Type B pancreatic cell (in vitro differentiated cells): ENCODE measurements around the gene RAPGEF4. TPM values are rescaled to one million over a fixed set of nuclear protein-coding genes. Genes with fewer than 3 reads are reported as not detected.
"Not testable (repeated sequence)": the region's sequence is repeated elsewhere in the genome, so short reads cannot be mapped to it uniquely, and the experiment has no call there.

Source experiments
- DNase-seq: peaks from one replicate; pipeline ENCODE4 v3.0.0; 2021; ENCODE audit warnings: mixed read lengths; ENCODE audit not compliant: unreplicated experiment; ENCODE audit errors: extremely low spot score
- H3K27ac Mint-ChIP-seq: 2 replicates; pipeline ENCODE4 v1.8.0; 2021; ENCODE audit warnings: mild to moderate bottlenecking, mixed read lengths
- H3K27me3 Mint-ChIP-seq: 2 replicates; pipeline ENCODE4 v1.8.0; 2021; ENCODE audit warnings: mixed read lengths
- H3K36me3 Mint-ChIP-seq: 2 replicates; pipeline ENCODE4 v1.8.0; 2021; ENCODE audit warnings: mixed read lengths
- H3K4me1 Mint-ChIP-seq: one replicate; pipeline ENCODE4 v1.8.0; 2021; ENCODE audit warnings: mixed read lengths; ENCODE audit not compliant: unreplicated experiment
- H3K4me3 Mint-ChIP-seq: 2 replicates; pipeline ENCODE4 v1.8.0; 2021; ENCODE audit warnings: mild to moderate bottlenecking, mixed read lengths
- H3K9me3 Mint-ChIP-seq: 2 replicates; pipeline ENCODE4 v1.8.0; 2021; ENCODE audit warnings: mixed read lengths
- total RNA-seq: library from RNA; stranded (reverse); gene quantifications from 2 replicates; pipeline ENCODE4 v1.2.1, GENCODE V29; 2021; ENCODE audit warnings: low replicate concordance
- TF ChIP-seq, protein P1 (sequence below): fragments of 200-600 bp; sonication (generic); conservative IDR thresholded peaks from 2 replicates; pipeline ENCODE4 v1.5.0; 2021; ENCODE audit warnings: antibody characterized with exemption, mild to moderate bottlenecking

RAPGEF4 gene
- total RNA-seq, 1 donor from 2014 or later, result 4.3 TPM

DNA sequence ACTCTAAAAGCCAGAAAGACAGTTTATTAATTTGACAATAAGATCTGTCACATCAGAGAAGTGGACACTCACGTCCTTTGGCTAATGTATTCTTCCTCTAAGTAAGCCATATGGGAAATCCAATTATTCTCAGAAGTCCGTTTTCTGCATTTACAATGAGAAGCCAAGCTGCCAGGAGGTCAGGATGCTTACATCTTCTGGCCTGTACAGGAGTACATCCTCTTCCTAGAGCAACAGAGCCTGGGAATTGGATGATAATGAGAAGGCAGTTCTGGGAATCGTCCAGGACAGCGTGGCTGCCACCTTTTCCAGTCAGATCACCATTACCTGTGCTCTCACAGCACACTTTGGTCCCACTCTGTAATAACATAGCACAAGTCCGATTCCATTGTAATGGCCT, 5.2 kb downstream of the RAPGEF4 start:
- Mint-ChIP-seq H3K4me3 (no peak overlapping the region), H3K27me3 (peaks cover 27% of the 10 kb centered on the region), H3K9me3 (no peaks in the 10 kb centered on the region), H3K4me1 (peaks cover 4% of the 10 kb centered on the region), H3K27ac (no peak overlapping the region), H3K36me3 (no peaks in the 10 kb centered on the region)
- TF ChIP-seq, protein P1, sequence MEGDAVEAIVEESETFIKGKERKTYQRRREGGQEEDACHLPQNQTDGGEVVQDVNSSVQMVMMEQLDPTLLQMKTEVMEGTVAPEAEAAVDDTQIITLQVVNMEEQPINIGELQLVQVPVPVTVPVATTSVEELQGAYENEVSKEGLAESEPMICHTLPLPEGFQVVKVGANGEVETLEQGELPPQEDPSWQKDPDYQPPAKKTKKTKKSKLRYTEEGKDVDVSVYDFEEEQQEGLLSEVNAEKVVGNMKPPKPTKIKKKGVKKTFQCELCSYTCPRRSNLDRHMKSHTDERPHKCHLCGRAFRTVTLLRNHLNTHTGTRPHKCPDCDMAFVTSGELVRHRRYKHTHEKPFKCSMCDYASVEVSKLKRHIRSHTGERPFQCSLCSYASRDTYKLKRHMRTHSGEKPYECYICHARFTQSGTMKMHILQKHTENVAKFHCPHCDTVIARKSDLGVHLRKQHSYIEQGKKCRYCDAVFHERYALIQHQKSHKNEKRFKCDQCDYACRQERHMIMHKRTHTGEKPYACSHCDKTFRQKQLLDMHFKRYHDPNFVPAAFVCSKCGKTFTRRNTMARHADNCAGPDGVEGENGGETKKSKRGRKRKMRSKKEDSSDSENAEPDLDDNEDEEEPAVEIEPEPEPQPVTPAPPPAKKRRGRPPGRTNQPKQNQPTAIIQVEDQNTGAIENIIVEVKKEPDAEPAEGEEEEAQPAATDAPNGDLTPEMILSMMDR, result no peak
- DNase-seq, result no peak

DNA sequence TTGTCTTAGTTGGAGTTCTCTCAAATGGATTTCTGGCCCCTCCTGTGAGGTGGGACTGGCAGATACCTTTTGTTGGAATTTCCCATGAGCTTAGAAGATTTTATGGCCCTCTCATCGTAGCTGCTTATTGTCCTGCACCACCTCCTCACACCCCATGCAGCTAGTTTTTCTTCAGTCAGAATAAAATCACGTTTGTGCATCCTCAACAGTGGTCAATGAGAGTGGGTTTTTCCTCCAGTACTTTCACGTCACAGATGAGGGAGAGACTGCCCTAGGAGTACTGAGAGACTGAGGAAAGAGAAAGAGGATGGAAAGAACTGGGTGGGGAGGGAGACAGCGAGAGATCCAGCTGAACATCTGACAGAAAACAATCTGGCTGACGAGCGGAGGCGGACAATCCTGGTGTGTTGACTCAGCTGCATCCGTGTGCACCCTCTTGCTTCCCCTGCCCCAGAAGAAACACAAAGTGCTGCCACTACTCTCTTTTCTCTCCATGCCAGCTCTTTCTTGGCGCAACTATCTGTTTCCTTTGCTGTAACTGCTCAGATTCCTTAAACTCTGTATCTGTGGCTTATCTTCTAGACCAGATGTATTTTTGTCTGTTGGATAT, 7.4 kb downstream of the RAPGEF4 start:
- H3K4me1 Mint-ChIP-seq, result peaks cover 4% of the 10 kb centered on the region
- H3K4me3 Mint-ChIP-seq, result no peak overlapping the region
- H3K27me3 Mint-ChIP-seq, result peaks cover 7% of the 10 kb centered on the region
- TF ChIP-seq, protein P1, result no peak
- peaks cover 1% of the 10 kb centered on the region for H3K9me3 Mint-ChIP-seq
- H3K27ac Mint-ChIP-seq, result no peak overlapping the region
- DNase-seq, result no peak
- no peaks in the 10 kb centered on the region for H3K36me3 Mint-ChIP-seq

DNA sequence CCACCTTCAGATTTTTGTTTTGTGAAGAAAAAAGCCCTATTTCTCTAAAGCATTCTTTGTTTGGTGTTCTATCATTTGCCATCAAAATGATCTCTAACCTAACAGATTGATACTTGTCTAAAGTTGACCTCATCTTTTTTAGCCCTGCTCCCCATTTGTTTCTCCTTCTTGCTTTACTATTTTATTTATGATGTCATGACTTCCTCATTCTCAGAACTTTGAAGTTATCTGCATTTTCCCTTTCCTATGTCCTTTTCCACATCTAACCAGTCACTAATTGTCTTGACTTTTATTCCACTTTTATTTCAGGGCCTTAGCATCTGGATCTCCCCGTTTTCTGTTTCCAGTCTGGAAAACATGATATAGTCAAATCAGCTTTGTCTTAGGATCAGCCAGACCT, 8.3 kb downstream of the RAPGEF4 start:
- peaks cover 5% of the 10 kb centered on the region for H3K9me3 Mint-ChIP-seq
- peaks cover under 1% of the 10 kb centered on the region for H3K27me3 Mint-ChIP-seq
- H3K4me1 Mint-ChIP-seq, result peaks cover 4% of the 10 kb centered on the region
- H3K4me3 Mint-ChIP-seq, result no peak overlapping the region
- no peak for DNase-seq
- H3K27ac Mint-ChIP-seq, result no peak overlapping the region
- H3K36me3 Mint-ChIP-seq, result no peaks in the 10 kb centered on the region
- TF ChIP-seq, protein P1, result no peak

DNA sequence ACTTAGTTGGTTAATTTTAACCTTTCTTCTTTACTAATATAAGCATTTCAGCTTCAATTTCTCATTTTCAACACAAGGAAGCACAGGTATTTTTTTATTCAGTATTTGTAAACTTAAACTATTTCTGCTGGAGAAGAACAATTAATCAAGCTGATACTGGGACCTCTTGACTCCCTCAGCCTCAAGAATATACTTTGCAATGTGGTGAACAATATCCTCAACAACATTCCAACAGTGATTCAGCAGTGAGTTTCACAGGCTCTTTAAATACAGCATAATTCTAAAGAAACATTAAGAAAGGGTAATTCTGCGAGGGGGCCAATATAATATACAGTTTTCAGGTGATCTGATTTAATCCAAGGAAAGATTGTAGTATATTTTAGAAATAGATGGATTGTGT, 10.0 kb downstream of the RAPGEF4 start:
- H3K27ac Mint-ChIP-seq, result no peak overlapping the region
- H3K9me3 Mint-ChIP-seq, result peaks cover 5% of the 10 kb centered on the region
- TF ChIP-seq, protein P1, result no peak
- H3K4me3 Mint-ChIP-seq, result no peak overlapping the region
- no peak for DNase-seq
- peaks cover 4% of the 10 kb centered on the region for H3K4me1 Mint-ChIP-seq
- no peaks in the 10 kb centered on the region for H3K27me3 Mint-ChIP-seq
- H3K36me3 Mint-ChIP-seq, result no peaks in the 10 kb centered on the region

DNA sequence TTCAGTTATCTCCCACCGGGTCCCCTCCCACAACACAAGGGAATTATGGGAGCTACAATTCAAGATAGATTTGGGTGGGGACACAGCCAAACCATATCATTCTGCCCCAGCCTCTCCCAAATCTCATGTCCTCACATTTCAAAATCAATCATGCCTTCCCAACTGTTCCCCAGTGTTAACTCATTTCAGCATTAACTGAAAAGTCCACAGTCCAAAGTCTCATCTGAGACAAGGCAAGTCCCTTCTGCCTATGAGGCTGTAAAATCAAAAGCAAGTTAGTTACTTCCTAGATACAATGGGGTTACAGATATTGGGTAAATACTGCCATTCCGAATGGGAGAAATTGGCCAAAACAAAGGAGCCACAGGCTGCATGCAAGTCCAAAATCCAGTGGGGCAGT, 12.9 kb downstream of the RAPGEF4 start:
- not testable (repeated sequence) for H3K4me1 Mint-ChIP-seq, H3K27me3 Mint-ChIP-seq, H3K9me3 Mint-ChIP-seq, H3K27ac Mint-ChIP-seq, DNase-seq, H3K36me3 Mint-ChIP-seq, H3K4me3 Mint-ChIP-seq

DNA sequence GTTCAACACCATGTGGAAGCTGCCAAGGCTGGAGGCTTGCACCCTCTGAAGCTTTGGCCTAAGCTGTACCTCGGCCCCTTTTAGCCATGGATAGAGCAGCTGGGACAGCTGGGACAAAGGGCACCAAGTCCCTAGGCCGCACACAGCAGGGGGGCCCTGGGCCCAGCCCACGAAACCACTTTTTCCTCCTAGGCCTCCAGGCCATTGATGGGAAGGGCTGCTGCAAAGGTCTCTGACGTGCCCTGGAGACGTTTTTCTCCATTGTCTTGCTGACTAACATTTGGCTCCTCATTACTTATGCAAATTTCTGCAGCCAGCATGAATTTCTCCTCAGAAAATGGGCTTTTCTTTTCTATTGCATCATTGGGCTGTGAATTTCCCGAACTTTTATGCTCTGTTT, 13.7 kb downstream of the RAPGEF4 start:
- H3K27me3 Mint-ChIP-seq, result no peaks in the 10 kb centered on the region
- DNase-seq, result no peak
- no peak overlapping the region for H3K27ac Mint-ChIP-seq
- no peak overlapping the region for H3K4me3 Mint-ChIP-seq
- H3K36me3 Mint-ChIP-seq, result no peaks in the 10 kb centered on the region
- H3K4me1 Mint-ChIP-seq, result no peaks in the 10 kb centered on the region
- H3K9me3 Mint-ChIP-seq, result peaks cover 5% of the 10 kb centered on the region
- TF ChIP-seq, protein P1, result no peak
